ENCODE data around the gene AP2A1. TPM values are rescaled to one million over a fixed set of nuclear protein-coding genes. Genes with fewer than 3 reads are reported as not detected.

Gene AP2A1
- total and polyA plus RNA-seq, 9 donors: 31.3 to 76.9 (median 64.9) TPM

DNA sequence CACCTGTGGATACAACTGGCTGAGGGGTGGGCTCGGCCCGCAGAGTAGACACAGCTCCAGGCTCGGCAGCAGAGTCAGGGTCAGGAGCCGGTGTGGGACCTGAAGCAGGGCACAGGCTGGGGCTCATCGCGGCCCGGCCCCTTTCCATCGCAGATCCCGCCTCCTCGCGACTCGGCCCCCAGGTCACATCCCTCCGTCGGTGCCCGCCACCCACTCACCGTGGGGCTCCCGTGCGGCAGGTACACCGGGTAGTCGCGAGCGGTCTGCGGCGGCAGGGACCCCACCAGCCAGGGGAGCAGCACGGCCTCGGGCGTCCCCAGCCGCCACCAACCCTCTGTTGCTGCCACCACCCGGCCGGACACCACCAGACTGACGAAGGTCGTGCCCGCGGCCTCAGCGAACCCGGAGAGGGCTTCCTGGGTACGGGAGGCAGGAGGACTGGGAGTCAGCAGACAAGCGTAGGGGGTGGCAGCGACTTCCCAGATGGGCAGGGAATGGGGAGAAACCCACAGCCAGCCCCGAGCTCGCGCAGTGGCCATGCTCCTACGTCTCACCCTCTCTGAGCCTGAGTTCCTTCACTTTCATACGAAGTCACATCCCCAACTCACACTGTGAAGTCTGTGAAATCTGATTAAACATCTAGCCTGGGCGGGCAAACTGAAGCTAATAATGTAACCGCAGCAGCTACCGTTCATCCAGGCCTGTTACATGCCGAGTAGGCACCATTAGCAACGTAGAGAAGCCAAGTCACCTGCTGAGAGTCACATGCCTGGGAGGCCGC, 42.5 kb downstream of the AP2A1 start:
- no peaks in the 10 kb centered on the region for H3K27me3 ChIP-seq (ENCODE audit: control insufficient read depth, insufficient read depth, low read length)
- H3K27ac ChIP-seq (ENCODE audit: low read length): peak overlapping the region; percentile 88
- peak; percentile 54 for DNase-seq
- H3K36me3 ChIP-seq (ENCODE audit: control insufficient read depth, insufficient read depth, low read length): peaks cover 27% of the 10 kb centered on the region
- 9% methylated on average over 31 of the region's 50 CpGs for WGBS (ENCODE audit: insufficient coverage)
- peaks cover 27% of the 10 kb centered on the region for H3K4me1 ChIP-seq (ENCODE audit: control insufficient read depth, insufficient read depth, low read length)
- no peaks in the 10 kb centered on the region for H3K9me3 ChIP-seq (replicated peaks; ENCODE audit: control insufficient read depth, low read depth, low read length)
- H3K4me3 ChIP-seq (ENCODE audit: low read length): peak overlapping the region; percentile 81

DNA sequence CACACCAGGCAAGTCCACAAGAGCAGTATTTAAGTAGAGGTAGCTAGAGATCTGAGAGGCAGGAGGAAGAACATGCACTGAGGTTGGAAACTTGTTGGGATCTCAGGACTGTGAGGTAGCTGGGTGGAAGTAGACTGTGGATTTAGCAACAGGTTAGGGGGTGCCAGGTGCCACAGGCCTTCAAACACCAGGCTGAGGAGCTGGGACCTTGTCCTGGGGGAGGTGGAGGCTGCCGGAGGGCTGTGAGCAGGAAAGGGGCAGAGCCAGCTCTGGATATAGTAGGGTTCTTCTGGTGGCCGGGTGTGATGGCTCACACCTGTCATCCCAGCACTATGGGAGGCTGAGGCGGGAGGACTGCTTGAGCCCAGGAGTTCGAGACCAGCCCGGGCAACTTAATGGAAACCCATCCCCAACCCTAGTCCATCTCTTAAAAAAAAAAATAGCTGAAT, 43.2 kb downstream of the AP2A1 start:
- H3K9me3 ChIP-seq (replicated peaks; ENCODE audit: control insufficient read depth, low read depth, low read length): no peaks in the 10 kb centered on the region
- no peaks in the 10 kb centered on the region for H3K27me3 ChIP-seq (ENCODE audit: control insufficient read depth, insufficient read depth, low read length)
- H3K4me3 ChIP-seq (ENCODE audit: low read length): no peak overlapping the region
- 75% methylated on average over 4 of the region's 5 CpGs for WGBS (ENCODE audit: insufficient coverage)
- no peak for DNase-seq
- H3K27ac ChIP-seq (ENCODE audit: low read length): peak overlapping the region; percentile 88
- H3K4me1 ChIP-seq (ENCODE audit: control insufficient read depth, insufficient read depth, low read length): peaks cover 27% of the 10 kb centered on the region
- H3K36me3 ChIP-seq (ENCODE audit: control insufficient read depth, insufficient read depth, low read length): peaks cover 22% of the 10 kb centered on the region

DNA sequence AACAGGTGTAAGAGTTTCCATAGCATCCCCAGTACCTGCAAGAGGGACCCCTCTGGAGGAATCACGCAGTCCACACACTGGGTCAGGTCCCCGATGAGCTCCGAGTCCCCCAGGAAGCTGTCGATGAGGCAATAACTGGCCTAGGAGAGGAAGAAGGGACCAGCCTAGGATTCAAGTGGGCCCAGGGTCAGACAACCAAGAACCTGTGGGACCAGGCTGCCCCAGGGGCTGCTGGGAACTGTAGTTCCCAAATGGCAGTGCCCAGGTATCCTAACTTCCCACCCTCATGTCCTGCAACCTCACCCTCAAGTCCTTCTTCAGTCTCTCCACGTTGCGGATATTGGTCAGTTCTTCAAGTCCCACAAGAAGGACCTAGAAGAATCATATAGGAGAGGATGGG, 44.5 kb downstream of the AP2A1 start:
- Histone ChIP-seq H3K4me3 (ENCODE audit: low read length) (no peak overlapping the region), H3K9me3 (replicated peaks; ENCODE audit: control insufficient read depth, low read depth, low read length) (no peaks in the 10 kb centered on the region), H3K4me1 (ENCODE audit: control insufficient read depth, insufficient read depth, low read length) (peaks cover 29% of the 10 kb centered on the region), H3K36me3 (ENCODE audit: control insufficient read depth, insufficient read depth, low read length) (peaks cover 11% of the 10 kb centered on the region), H3K27me3 (ENCODE audit: control insufficient read depth, insufficient read depth, low read length) (no peaks in the 10 kb centered on the region), H3K27ac (ENCODE audit: low read length) (no peak overlapping the region)
- peak; percentile 20 for DNase-seq
- WGBS (ENCODE audit: insufficient coverage): 95% methylated on average over 5 of the region's 6 CpGs

DNA sequence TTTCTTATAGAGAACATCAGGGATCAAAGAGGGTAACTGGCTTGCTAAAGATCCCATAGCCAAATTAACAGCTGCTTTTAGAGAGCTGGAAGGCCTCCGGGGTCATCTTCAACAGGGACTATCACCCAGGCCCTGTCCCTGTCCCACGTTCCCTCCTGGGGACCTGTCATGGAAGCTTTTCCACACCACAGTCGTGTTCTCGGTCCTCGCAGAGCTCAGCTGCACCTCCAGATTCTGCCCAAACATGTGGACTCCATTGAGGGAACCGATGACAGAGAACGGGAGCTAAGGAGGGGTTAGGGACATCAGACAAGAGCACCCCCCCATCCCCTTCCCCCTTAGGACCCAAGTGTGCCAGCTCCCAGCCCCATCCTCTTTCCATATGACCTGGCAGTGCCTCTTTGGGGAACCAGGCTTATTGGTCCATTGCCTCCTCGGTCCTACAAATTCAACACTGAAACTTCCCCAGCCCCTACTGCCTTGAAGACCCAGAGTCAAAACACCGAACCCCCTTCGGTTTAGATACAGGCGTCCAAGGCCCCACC, 45.7 kb downstream of the AP2A1 start:
- peak overlapping the region; percentile 99 for H3K27ac ChIP-seq (ENCODE audit: low read length)
- H3K27me3 ChIP-seq (ENCODE audit: control insufficient read depth, insufficient read depth, low read length): no peaks in the 10 kb centered on the region
- H3K4me3 ChIP-seq (ENCODE audit: low read length): peak overlapping the region; percentile 86
- WGBS (ENCODE audit: insufficient coverage): 29% methylated on average over 8 of the region's 11 CpGs
- peaks cover 35% of the 10 kb centered on the region for H3K4me1 ChIP-seq (ENCODE audit: control insufficient read depth, insufficient read depth, low read length)
- H3K9me3 ChIP-seq (replicated peaks; ENCODE audit: control insufficient read depth, low read depth, low read length): no peaks in the 10 kb centered on the region
- DNase-seq: no peak
- H3K36me3 ChIP-seq (ENCODE audit: control insufficient read depth, insufficient read depth, low read length): no peaks in the 10 kb centered on the region

DNA sequence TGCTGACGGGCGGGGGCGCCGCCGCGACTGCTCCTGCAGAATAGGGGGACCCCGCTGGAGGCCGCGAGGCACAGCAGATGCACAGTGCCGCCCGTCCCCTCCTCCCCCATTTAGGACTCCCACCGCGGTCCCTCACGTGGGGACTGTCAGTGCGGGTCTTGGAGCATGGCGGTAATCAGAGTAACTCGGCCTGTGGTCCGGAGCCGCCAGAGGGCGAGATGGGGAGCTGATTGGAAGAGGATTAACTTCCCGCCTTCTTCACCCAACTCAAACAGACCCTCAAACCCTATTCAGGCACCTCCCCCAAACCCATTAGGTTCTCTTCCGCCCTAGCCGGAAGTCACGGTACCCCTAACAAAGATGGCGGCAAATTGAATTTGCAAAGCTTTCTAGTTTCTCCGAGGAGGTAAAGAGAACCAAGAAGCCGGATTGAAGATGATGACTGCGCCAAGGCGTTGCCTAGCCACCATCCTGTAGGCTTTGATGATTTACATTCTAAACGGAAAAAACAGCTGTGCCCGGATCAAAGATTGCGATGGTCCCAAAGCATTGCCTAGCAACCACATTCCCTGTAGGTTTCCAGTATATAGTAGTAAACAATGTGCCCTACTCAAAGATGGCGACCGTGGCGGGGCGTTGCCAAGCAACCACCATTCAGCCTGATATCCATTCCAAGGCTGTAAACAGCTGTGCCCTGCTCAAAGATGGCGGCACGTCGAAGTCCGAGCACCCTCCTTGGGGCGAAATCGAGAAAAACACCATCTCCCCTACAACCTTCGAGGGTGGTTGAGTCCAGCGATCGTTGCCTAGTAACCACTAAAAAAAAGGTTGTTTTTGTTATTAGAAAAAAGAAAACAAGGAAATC, 46.4 kb downstream of the AP2A1 start, which contains the start of gene FUZ:
Gene FUZ (minus strand): TSS at position 296 of the 865 bp plus-strand sequence. CDS start 186 bp downstream, at position 110.
- Histone ChIP-seq H3K4me1 (ENCODE audit: control insufficient read depth, insufficient read depth, low read length) (peaks cover 35% of the 10 kb centered on the region), H3K36me3 (ENCODE audit: control insufficient read depth, insufficient read depth, low read length) (no peaks in the 10 kb centered on the region), H3K4me3 (ENCODE audit: low read length) (peak within 1 kb of the TSS; percentile 86), H3K27me3 (ENCODE audit: control insufficient read depth, insufficient read depth, low read length) (no peaks in the 10 kb centered on the region), H3K27ac (ENCODE audit: low read length) (peak within 1 kb of the TSS; percentile 99), H3K9me3 (replicated peaks; ENCODE audit: control insufficient read depth, low read depth, low read length) (no peaks in the 10 kb centered on the region)
- peak; percentile 100 for DNase-seq
- WGBS (ENCODE audit: insufficient coverage): under 1% methylated on average over 18 of the region's 45 CpGs

DNA sequence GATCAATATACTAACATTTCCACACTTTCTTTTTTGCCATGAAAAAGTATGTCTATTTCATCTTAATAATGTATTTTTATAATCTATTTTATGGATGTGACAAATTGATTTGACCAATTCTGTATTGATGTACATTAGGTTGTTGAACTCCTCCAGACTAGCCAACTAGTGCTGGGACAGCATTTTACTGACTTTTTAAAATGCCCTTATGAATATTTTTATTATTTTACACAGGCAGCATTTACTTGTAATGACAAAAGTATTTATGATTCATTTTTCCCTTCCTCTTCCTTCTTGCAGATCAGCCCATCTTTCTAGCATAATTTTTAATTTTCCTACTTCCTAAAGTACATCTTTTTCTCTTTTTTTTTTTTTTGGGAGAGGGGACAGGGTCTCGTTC, 47.2 kb downstream of the AP2A1 start:
- WGBS (ENCODE audit: insufficient coverage): no CpG with 5 or more reads among the region's 1 CpG
- DNase-seq: peak; percentile 25
- no peaks in the 10 kb centered on the region for H3K9me3 ChIP-seq (replicated peaks; ENCODE audit: control insufficient read depth, low read depth, low read length)
- peak overlapping the region; percentile 86 for H3K4me3 ChIP-seq (ENCODE audit: low read length)
- H3K27me3 ChIP-seq (ENCODE audit: control insufficient read depth, insufficient read depth, low read length): no peaks in the 10 kb centered on the region
- no peaks in the 10 kb centered on the region for H3K36me3 ChIP-seq (ENCODE audit: control insufficient read depth, insufficient read depth, low read length)
- H3K27ac ChIP-seq (ENCODE audit: low read length): peak overlapping the region; percentile 99
- H3K4me1 ChIP-seq (ENCODE audit: control insufficient read depth, insufficient read depth, low read length): peaks cover 34% of the 10 kb centered on the region

DNA sequence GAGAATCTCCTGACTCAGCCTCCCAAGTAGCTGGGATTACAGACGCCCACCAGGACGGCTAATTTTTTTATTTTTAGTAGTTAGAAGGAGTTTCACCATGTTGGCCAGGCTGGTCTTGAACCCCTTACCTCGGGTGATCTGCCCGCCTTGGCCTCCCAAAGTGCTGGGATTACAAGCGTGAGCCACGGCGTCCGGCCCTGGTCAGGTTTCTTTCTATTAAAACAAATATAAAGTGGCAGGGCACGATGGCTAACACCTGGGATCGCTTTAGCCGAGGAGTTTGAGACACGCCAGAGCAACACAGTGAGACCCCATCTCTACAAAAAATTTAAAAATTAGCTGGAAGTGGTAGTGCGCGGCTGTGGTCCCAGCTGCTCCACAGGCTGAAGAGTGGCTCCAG, 49.8 kb downstream of the AP2A1 start:
- Histone ChIP-seq H3K9me3 (replicated peaks; ENCODE audit: control insufficient read depth, low read depth, low read length) (no peaks in the 10 kb centered on the region), H3K36me3 (ENCODE audit: control insufficient read depth, insufficient read depth, low read length) (peaks cover 6% of the 10 kb centered on the region), H3K27ac (ENCODE audit: low read length) (peak overlapping the region; percentile 99), H3K4me1 (ENCODE audit: control insufficient read depth, insufficient read depth, low read length) (peaks cover 29% of the 10 kb centered on the region), H3K27me3 (ENCODE audit: control insufficient read depth, insufficient read depth, low read length) (no peaks in the 10 kb centered on the region), H3K4me3 (ENCODE audit: low read length) (no peak overlapping the region)
- WGBS (ENCODE audit: insufficient coverage): 41% methylated on average over 7 of the region's 14 CpGs
- no peak for DNase-seq

DNA sequence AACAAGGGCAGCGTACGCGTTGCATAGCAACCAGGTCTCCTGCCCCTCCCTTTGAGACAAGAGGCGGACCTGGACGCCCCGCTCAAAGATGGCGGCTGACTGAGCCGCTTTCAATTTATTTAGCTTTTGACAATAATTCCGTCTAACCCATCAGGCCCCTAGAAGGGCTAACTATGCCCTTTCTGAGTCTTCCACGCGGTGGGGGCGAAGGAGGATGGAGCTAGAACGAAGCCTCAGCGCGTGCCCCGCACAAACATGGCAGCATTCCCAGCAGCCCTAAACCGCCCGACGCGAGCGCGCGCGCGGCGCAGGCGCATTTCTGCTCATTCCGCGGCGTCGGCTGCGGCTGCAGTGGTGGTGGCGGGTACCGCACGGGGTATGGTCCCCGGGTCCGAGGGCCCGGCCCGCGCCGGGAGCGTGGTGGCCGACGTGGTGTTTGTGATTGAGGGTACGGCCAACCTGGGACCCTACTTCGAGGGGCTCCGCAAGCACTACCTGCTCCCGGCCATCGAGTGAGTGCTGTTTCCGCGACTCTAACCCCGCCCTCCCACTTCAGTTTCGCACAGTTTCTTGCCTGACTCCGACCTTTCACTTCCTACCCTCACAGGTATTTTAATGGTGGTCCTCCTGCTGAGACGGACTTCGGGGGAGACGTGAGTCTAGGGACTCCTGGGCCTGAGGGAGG, 51.3 kb downstream of the AP2A1 start, which contains the start of gene MED25:
Gene MED25 (plus strand): TSS at position 326 of the 685 bp plus-strand sequence. CDS start 53 bp downstream, at position 379.
- under 1% methylated on average over 34 of the region's 57 CpGs for WGBS (ENCODE audit: insufficient coverage)
- peaks cover 7% of the 10 kb centered on the region for H3K36me3 ChIP-seq (ENCODE audit: control insufficient read depth, insufficient read depth, low read length)
- H3K4me1 ChIP-seq (ENCODE audit: control insufficient read depth, insufficient read depth, low read length): peaks cover 18% of the 10 kb centered on the region
- H3K9me3 ChIP-seq (replicated peaks; ENCODE audit: control insufficient read depth, low read depth, low read length): no peaks in the 10 kb centered on the region
- no peaks in the 10 kb centered on the region for H3K27me3 ChIP-seq (ENCODE audit: control insufficient read depth, insufficient read depth, low read length)
- H3K4me3 ChIP-seq (ENCODE audit: low read length): peak within 1 kb of the TSS; percentile 71
- peak; percentile 94 for DNase-seq
- peak within 1 kb of the TSS; percentile 99 for H3K27ac ChIP-seq (ENCODE audit: low read length)

DNA sequence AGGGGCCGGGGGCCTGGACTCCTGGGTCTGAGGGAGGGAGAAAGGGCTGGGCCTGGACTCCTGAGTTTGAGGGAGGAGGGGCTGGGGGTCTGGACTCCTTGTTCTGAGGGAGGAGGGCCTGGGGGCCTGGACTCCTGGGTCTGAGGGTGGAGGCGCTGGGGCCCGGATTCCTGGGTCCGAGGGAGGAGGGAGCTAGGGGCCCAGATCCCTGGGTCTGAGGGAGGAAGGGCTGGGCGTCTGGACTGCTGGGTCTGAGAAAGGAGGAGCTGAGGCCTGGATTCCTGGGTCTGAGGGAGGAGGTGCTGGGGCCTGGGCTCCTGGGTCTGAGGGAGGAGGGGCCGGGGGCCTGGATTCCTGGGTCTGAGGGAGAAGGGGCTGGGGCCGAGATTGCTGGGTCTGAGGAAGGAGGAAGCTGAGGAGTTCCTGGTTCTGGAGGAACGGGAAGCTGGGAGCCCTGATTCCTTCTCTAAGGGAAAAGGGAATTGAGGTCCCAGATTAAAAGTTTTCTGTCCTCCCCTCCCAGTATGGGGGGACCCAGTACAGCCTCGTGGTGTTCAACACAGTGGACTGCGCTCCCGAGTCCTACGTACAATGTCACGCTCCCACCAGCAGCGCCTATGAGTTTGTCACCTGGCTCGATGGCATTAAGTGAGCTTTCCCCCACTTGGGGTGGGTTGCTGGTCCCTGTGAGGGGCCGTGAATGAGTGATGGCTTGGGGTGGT, 52.0 kb downstream of the AP2A1 start:
- no peaks in the 10 kb centered on the region for H3K27me3 ChIP-seq (ENCODE audit: control insufficient read depth, insufficient read depth, low read length)
- peak overlapping the region; percentile 71 for H3K4me3 ChIP-seq (ENCODE audit: low read length)
- 24% methylated on average over 14 of the region's 16 CpGs for WGBS (ENCODE audit: insufficient coverage)
- no peaks in the 10 kb centered on the region for H3K9me3 ChIP-seq (replicated peaks; ENCODE audit: control insufficient read depth, low read depth, low read length)
- H3K36me3 ChIP-seq (ENCODE audit: control insufficient read depth, insufficient read depth, low read length): peaks cover 14% of the 10 kb centered on the region
- H3K27ac ChIP-seq (ENCODE audit: low read length): peak overlapping the region; percentile 99
- peaks cover 18% of the 10 kb centered on the region for H3K4me1 ChIP-seq (ENCODE audit: control insufficient read depth, insufficient read depth, low read length)
- no peak for DNase-seq
